ENCODE results near the gene NOP14. TPM values are rescaled to one million over a fixed set of nuclear protein-coding genes. Genes with fewer than 3 reads are reported as not detected.
"Not testable (repeated sequence)": the region's sequence is repeated elsewhere in the genome, so short reads cannot be mapped to it uniquely, and the experiment has no call there.

NOP14 gene
- total and polyA plus RNA-seq, 9 donors = 13.6 to 39.7 (median 28.3) TPM

- Histone ChIP-seq H3K27ac (no peak overlapping the region), H3K9me3 (no peaks in the 10 kb centered on the region), H3K4me1 (ENCODE audit: insufficient read depth) (peaks cover 19% of the 10 kb centered on the region), H3K36me3 (no peaks in the 10 kb centered on the region), H3K4me3 (no peak overlapping the region), H3K27me3 (no peaks in the 10 kb centered on the region)
- intact Hi-C loops (cut with DNase I) = loop anchor here in 1 of 4 donors (5.0 kb wide), 1 partner anchor 1716 kb away; no protein-coding TSS in a partner anchor
- TF ChIP-seq POLR2A (IDR thresholded peaks at IDR 0.05) = no peak
- TF ChIP-seq EP300 (IDR thresholded peaks at IDR 0.05) = no peak
- TF ChIP-seq CTCF (IDR thresholded peaks at IDR 0.05) = no peak
- DNase-seq = no peak
- WGBS, 3 donors = 59 to 65% (median 64%) methylated on average over 8 of the region's 8 CpGs
Measured at GRCh38 chr4:2961421-2961810, 1.8 kb downstream of the NOP14 start.

GRCh38 chr4:2960450-2960849, 2.8 kb downstream of the NOP14 start:
- intact Hi-C loops (cut with DNase I) = loop anchor here in 1 of 4 donors (5.0 kb wide), 1 partner anchor 1717 kb away; no protein-coding TSS in a partner anchor
- not testable (repeated sequence) for H3K9me3 ChIP-seq, H3K27ac ChIP-seq, H3K36me3 ChIP-seq, H3K4me3 ChIP-seq, DNase-seq, H3K27me3 ChIP-seq
- WGBS, 3 donors = 86 to 92% (median 89%) methylated on average over 4 of the region's 4 CpGs
- H3K4me1 ChIP-seq (ENCODE audit: insufficient read depth) = peaks cover 19% of the 10 kb centered on the region

- peaks cover 16% of the 10 kb centered on the region for H3K4me1 ChIP-seq (ENCODE audit: insufficient read depth)
- intact Hi-C loops (cut with DNase I) = no loop called here
- H3K9me3 ChIP-seq = no peaks in the 10 kb centered on the region
- H3K4me3 ChIP-seq = no peak overlapping the region
- H3K27me3 ChIP-seq = no peaks in the 10 kb centered on the region
- no peak for DNase-seq
- WGBS, 3 donors = 64 to 75% (median 75%) methylated on average over 9 of the region's 9 CpGs
- TF ChIP-seq EP300 (IDR thresholded peaks at IDR 0.05) = no peak
- TF ChIP-seq CTCF (IDR thresholded peaks at IDR 0.05) = no peak
- TF ChIP-seq POLR2A (IDR thresholded peaks at IDR 0.05) = no peak
- no peaks in the 10 kb centered on the region for H3K36me3 ChIP-seq
- no peak overlapping the region for H3K27ac ChIP-seq
Measured at GRCh38 chr4:2958446-2958845, 4.8 kb downstream of the NOP14 start.

- DNase-seq = peak in 1 of 5 donors; percentile 23
- H3K4me3 ChIP-seq; H3K36me3 ChIP-seq; intact Hi-C loops (cut with DNase I); H3K27me3 ChIP-seq; H3K9me3 ChIP-seq; H3K27ac ChIP-seq: not testable (repeated sequence)
- H3K4me1 ChIP-seq (ENCODE audit: insufficient read depth) = peaks cover 12% of the 10 kb centered on the region
- WGBS, 3 donors = 91 to 94% (median 94%) methylated on average over 19 to 44 of the region's 44 CpGs
Measured at GRCh38 chr4:2955186-2956044, 7.8 kb downstream of the NOP14 start.

GRCh38 chr4:2954358-2955185, 8.6 kb downstream of the NOP14 start:
- H3K27me3 ChIP-seq = no peaks in the 10 kb centered on the region
- H3K4me1 ChIP-seq (ENCODE audit: insufficient read depth) = peaks cover 12% of the 10 kb centered on the region
- H3K9me3 ChIP-seq = no peaks in the 10 kb centered on the region
- no peak for TF ChIP-seq CTCF (IDR thresholded peaks at IDR 0.05)
- no peak for TF ChIP-seq EP300 (IDR thresholded peaks at IDR 0.05)
- WGBS, 3 donors = 88 to 93% (median 91%) methylated on average over 26 to 33 of the region's 33 CpGs
- DNase-seq = peak in 1 of 5 donors; percentile 33
- intact Hi-C loops (cut with DNase I) = no loop called here
- no peak overlapping the region for H3K27ac ChIP-seq
- H3K4me3 ChIP-seq = no peak overlapping the region
- no peaks in the 10 kb centered on the region for H3K36me3 ChIP-seq
